GM12878 (cell line): ENCODE measurements around the gene TRMT44. TPM values are rescaled to one million over a fixed set of nuclear protein-coding genes. Genes with fewer than 3 reads are reported as not detected.

ENCODE experiments used
- ATAC-seq: fragments of 200-7000 bp; cut with Tn5 transposase; 3 replicates; pipeline ENCODE4 v1.9.1; 2020; ENCODE audit warnings: mild to moderate bottlenecking, moderate library complexity
- BruUV-seq: library from RNA; stranded (reverse); fragments of 400-500 nt; replicated peaks from 2 replicates; lab custom pipeline; 2021; lab: Mats Ljungman, UMichigan
- CTCF ChIA-PET: fragments of 300-600 bp; sonication (Branson Sonifier 250); formaldehyde crosslinking; extraction: SDS; loops from one replicate; lab custom pipeline; 2021; ENCODE audit warnings: inconsistent platforms; lab: Yijun Ruan, JAX
- POLR2A ChIA-PET: fragments of 350-600 bp; formaldehyde crosslinking; extraction: SDS; loops from one replicate; lab custom pipeline; 2021; ENCODE audit warnings: inconsistent platforms; lab: Charles Lee
- RAD21 ChIA-PET: fragments of 300-600 bp; sonication (Branson Sonifier 250); formaldehyde crosslinking; loops from one replicate; lab custom pipeline; 2023; ENCODE audit warnings: antibody characterized with exemption; ENCODE audit not compliant: unreplicated experiment; lab: Charles Lee
- SMC1A ChIA-PET: fragments of 300-600 bp; sonication (Branson Sonifier 250); formaldehyde crosslinking; loops from one replicate; lab custom pipeline; 2023; ENCODE audit not compliant: unreplicated experiment, uncharacterized antibody; lab: Charles Lee
- DNase-seq: peaks from one replicate; pipeline ENCODE4 v3.0.0-alpha.2; 2011; ENCODE audit warnings: low read depth, low spot score
- FAIRE-seq: peaks from 3 replicates; lab custom pipeline; 2011; peaks lifted over from hg19 to GRCh38; lab: Jason Lieb, UNC
- H2AFZ ChIP-seq: 2 replicates; pipeline ENCODE4 v1.6.0; 2011; ENCODE audit warnings: low read depth, low read length, control low read depth; ENCODE audit not compliant: control insufficient read depth
- H3K27ac ChIP-seq: 2 replicates; pipeline ENCODE4 v1.5.1; 2011; ENCODE audit warnings: control low read depth; ENCODE audit not compliant: control insufficient read depth, insufficient read depth
- H3K27me3 ChIP-seq, 2 experiments: replicated peaks in 1 of 2; 2 replicates each; pipeline versions ENCODE4 v1.6.0 to v1.6.1; 2011; ENCODE audit warnings: low read length in 1 of 2; ENCODE audit not compliant: control insufficient read depth in 2 of 2, insufficient read depth in 2 of 2
- H3K36me3 ChIP-seq, 2 experiments: 2 replicates each; pipeline ENCODE4 v1.5.1; 2011; ENCODE audit warnings: low read length in 1 of 2; ENCODE audit not compliant: control insufficient read depth in 2 of 2, insufficient read depth in 2 of 2
- H3K4me1 ChIP-seq: 2 replicates; pipeline ENCODE4 v1.6.1; 2011; ENCODE audit warnings: mild to moderate bottlenecking, low read length, moderate library complexity, mixed read lengths; ENCODE audit not compliant: control insufficient read depth, insufficient read depth
- H3K4me2 ChIP-seq: 2 replicates; pipeline ENCODE4 v1.6.0; 2011; ENCODE audit warnings: control low read depth; ENCODE audit not compliant: control insufficient read depth, insufficient read depth
- H3K4me3 ChIP-seq: fragments of 200-600 bp; sonication (generic); 2 replicates; pipeline ENCODE4 v1.5.1; 2016
- H3K79me2 ChIP-seq: 2 replicates; pipeline ENCODE4 v1.6.0; 2011; ENCODE audit warnings: low read length; ENCODE audit not compliant: control insufficient read depth, insufficient read depth
- H3K9ac ChIP-seq: 2 replicates; pipeline ENCODE4 v1.8.0; 2011; ENCODE audit warnings: low read length, control low read depth, mixed read lengths; ENCODE audit not compliant: control insufficient read depth, insufficient read depth
- H3K9me3 ChIP-seq: replicated peaks from 3 replicates; pipeline ENCODE4 v1.5.1; 2011; ENCODE audit warnings: mild to moderate bottlenecking, low read length; ENCODE audit not compliant: control insufficient read depth, insufficient read depth
- H4K20me1 ChIP-seq: 2 replicates; pipeline ENCODE4 v1.6.0; 2011; ENCODE audit not compliant: control insufficient read depth, insufficient read depth
- CBX5 ChIP-seq: sonication (generic); IDR thresholded peaks from 2 replicates; pipeline ENCODE4 v1.6.1; 2016; ENCODE audit warnings: low read depth, moderate library complexity, mild to moderate bottlenecking, inconsistent platforms
- CHD1 ChIP-seq: IDR thresholded peaks from 2 replicates; pipeline ENCODE4 v1.6.1; 2012; ENCODE audit warnings: low read depth, low read length, improper control_type of control experiment
- ETV6 ChIP-seq, 2 experiments: fragments of 450-650 bp in 1 of 2; IDR thresholded peaks in 1 of 2; conservative IDR thresholded peaks in 1 of 2; 2 replicates each; pipeline ENCODE4 v1.6.1; 2014; ENCODE audit warnings: antibody characterized with exemption in 1 of 2, borderline replicate concordance in 1 of 2, low read depth in 1 of 2, mild to moderate bottlenecking in 1 of 2, moderate library complexity in 1 of 2
- FOXK2 ChIP-seq: fragments of 450-650 bp; IDR thresholded peaks from 2 replicates; pipeline ENCODE4 v1.6.1; 2017; ENCODE audit warnings: mild to moderate bottlenecking, moderate library complexity
- IKZF2 ChIP-seq, 2 experiments: fragments of 450-650 bp; IDR thresholded peaks; 2 replicates each; pipeline ENCODE4 v1.6.1; 2017; ENCODE audit warnings: mild to moderate bottlenecking in 2 of 2, moderate library complexity in 2 of 2
- NFXL1 ChIP-seq: fragments of 450-650 bp; IDR thresholded peaks from 2 replicates; pipeline ENCODE4 v1.6.1; 2017; ENCODE audit warnings: antibody characterized with exemption, mild to moderate bottlenecking, borderline replicate concordance
- NFYA ChIP-seq: IDR thresholded peaks from 2 replicates; pipeline ENCODE4 v1.6.1; 2011; ENCODE audit warnings: low read depth, mild to moderate bottlenecking, low read length, improper control_type of control experiment, borderline replicate concordance
- RB1 ChIP-seq: fragments of 450-650 bp; formaldehyde crosslinking; IDR thresholded peaks from 2 replicates; pipeline ENCODE4 v1.6.1; 2017; ENCODE audit warnings: mild to moderate bottlenecking, borderline replicate concordance
- RBBP5 ChIP-seq: fragments of 200-600 bp; sonication (generic); conservative IDR thresholded peaks from 2 replicates; pipeline ENCODE4 v1.6.1; 2016
- SMAD5 ChIP-seq: IDR thresholded peaks from 2 replicates; pipeline ENCODE4 v1.6.1; 2016; ENCODE audit warnings: antibody characterized with exemption, low read depth
- SP1 ChIP-seq: IDR thresholded peaks from one replicate; pipeline ENCODE4 v1.6.1; 2011; ENCODE audit warnings: low read depth, low read length
- ZBTB4 ChIP-seq: fragments of 450-650 bp; formaldehyde crosslinking; IDR thresholded peaks from 2 replicates; pipeline ENCODE4 v1.4.0; 2022; ENCODE audit warnings: mild to moderate bottlenecking, moderate library complexity
- ZNF687 ChIP-seq: fragments of 450-650 bp; IDR thresholded peaks from 2 replicates; pipeline ENCODE4 v1.6.1; 2017; ENCODE audit warnings: mild to moderate bottlenecking, moderate library complexity
- ZZZ3 ChIP-seq: IDR thresholded peaks from 2 replicates; pipeline ENCODE4 v1.6.1; 2011; ENCODE audit warnings: low read depth; ENCODE audit not compliant: control insufficient read depth, insufficient read length
- WGBS: methylation state at CpG from one replicate; pipeline ENCODE4 v1.1.6; 2016; ENCODE audit warnings: low lambda C conversion rate; ENCODE audit not compliant: insufficient replicate concordance, insufficient coverage; ENCODE audit errors: missing lambda C conversion rate; 5-methylcytosine and 5-hydroxymethylcytosine counted together
- in situ Hi-C: fragments of 300-500 bp; cut with MboI; formaldehyde crosslinking; loops from 9 replicates; pipeline ENCODE4 v1.14.3; 2018; ENCODE audit warnings: mixed read lengths
- intact Hi-C: fragments of 100-400 bp; cut with micrococcal nuclease; formaldehyde crosslinking; loops from one replicate; pipeline ENCODE4 v1.14.2; 2022; ENCODE audit not compliant: unreplicated experiment
- polyA plus RNA-seq, 11 experiments: library from polyadenylated mRNA; depleted of rRNA in 4 of 11; unstranded in 6 of 11; stranded (reverse) in 5 of 11; fragments of >200 nt; fragmentation: Nextera tagmentation in 4 of 11; fragmentation: Illumina TruSeq in 1 of 11; extraction: Ambion mirVana in 4 of 11; extraction: Trizol in 1 of 11; gene quantifications; 1 replicate in 1 of 11; 2 replicates in 10 of 11; pipeline versions ENCODE4 v1.2.1 to v1.2.3, GENCODE V29; 2011 to 2016; ENCODE audit warnings: inconsistent platforms in 2 of 11, missing spikeins in 2 of 11, low read depth in 1 of 11
- total RNA-seq, 4 experiments: library from RNA; depleted of rRNA in 3 of 4; stranded (reverse); fragments of >200 nt in 3 of 4; fragmentation: Illumina TruSeq in 1 of 4; extraction: Trizol in 1 of 4; gene quantifications; 2 replicates each; pipeline versions ENCODE4 v1.2.1 to v1.2.3, GENCODE V29; 2013 to 2021
- TF ChIP-seq, protein P1 (sequence below): fragments of 450-650 bp; IDR thresholded peaks from 2 replicates; pipeline ENCODE4 v1.6.1; 2017; ENCODE audit warnings: mild to moderate bottlenecking
- TF ChIP-seq, protein P2 (sequence below): fragments of 450-650 bp; IDR thresholded peaks from 2 replicates; pipeline ENCODE4 v1.6.1; 2016; ENCODE audit warnings: mild to moderate bottlenecking

Gene TRMT44
- total and polyA plus RNA-seq, 10 of the 15 experiments (the other 5 are each of a cell fraction or from before 2014, with no cell fraction given): 1.3 to 18.5 (median 10.1) TPM

DNA sequence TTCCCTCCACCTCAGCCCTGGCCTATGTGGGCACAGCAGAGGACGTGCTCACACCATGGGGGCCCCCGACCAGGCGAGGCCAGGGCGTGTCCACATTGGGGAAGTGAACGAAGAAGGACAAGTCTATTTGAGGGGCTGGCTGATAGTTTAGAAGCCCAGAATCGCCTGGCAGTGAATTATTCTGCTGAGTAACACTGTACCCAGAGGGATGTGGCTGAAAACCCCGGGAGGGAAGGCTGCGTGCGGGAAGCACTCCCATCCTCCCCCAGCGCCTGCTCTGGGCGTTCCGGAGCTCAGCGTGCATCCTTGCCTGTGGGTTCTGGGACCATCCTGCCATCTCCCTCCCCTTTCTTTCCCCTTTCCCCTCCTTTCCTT is 66.6 kb downstream of the TRMT44 start:
- Histone ChIP-seq H3K79me2 (no peaks in the 10 kb centered on the region), H3K27me3 (no peaks in the 10 kb centered on the region), H3K9ac (no peak overlapping the region), H2AFZ (no peak overlapping the region), H3K36me3 (no peaks in the 10 kb centered on the region), H3K4me1 (no peaks in the 10 kb centered on the region), H3K9me3 (no peaks in the 10 kb centered on the region; the same call in 2 of the 3 replicates), H3K4me3 (no peak overlapping the region), H4K20me1 (no peaks in the 10 kb centered on the region), H3K4me2 (no peak overlapping the region), H3K27ac (no peak overlapping the region)
- FAIRE-seq (no peak), ATAC-seq (no peak), DNase-seq (no peak)
- in situ Hi-C loops (no loop called here), intact Hi-C loops (no loop called here)
- ChIA-PET SMC1A (no interaction called here), POLR2A (no interaction called here), RAD21 (no interaction called here), CTCF (no interaction called here)
- no TSS peak for BruUV-seq
- 42% methylated on average over 13 of the region's 13 CpGs for WGBS
- TF ChIP-seq RBBP5: no peak
- TF ChIP-seq, protein P1, sequence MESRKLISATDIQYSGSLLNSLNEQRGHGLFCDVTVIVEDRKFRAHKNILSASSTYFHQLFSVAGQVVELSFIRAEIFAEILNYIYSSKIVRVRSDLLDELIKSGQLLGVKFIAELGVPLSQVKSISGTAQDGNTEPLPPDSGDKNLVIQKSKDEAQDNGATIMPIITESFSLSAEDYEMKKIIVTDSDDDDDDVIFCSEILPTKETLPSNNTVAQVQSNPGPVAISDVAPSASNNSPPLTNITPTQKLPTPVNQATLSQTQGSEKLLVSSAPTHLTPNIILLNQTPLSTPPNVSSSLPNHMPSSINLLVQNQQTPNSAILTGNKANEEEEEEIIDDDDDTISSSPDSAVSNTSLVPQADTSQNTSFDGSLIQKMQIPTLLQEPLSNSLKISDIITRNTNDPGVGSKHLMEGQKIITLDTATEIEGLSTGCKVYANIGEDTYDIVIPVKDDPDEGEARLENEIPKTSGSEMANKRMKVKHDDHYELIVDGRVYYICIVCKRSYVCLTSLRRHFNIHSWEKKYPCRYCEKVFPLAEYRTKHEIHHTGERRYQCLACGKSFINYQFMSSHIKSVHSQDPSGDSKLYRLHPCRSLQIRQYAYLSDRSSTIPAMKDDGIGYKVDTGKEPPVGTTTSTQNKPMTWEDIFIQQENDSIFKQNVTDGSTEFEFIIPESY: no peak
- no peak for TF ChIP-seq RB1
- no peak for TF ChIP-seq ZNF687
- no peak for TF ChIP-seq CBX5
- TF ChIP-seq ZBTB4: no peak
- TF ChIP-seq IKZF2 (IDR thresholded peaks at IDR 0.05): no peak
- no peak for TF ChIP-seq ETV6 (conservative IDR thresholded peaks at IDR 0.05 in 1 of 2, IDR thresholded peaks at IDR 0.05 in 1 of 2; ENCODE audit: borderline replicate concordance in 1 of 2, low read depth in 1 of 2)
- TF ChIP-seq, protein P2, sequence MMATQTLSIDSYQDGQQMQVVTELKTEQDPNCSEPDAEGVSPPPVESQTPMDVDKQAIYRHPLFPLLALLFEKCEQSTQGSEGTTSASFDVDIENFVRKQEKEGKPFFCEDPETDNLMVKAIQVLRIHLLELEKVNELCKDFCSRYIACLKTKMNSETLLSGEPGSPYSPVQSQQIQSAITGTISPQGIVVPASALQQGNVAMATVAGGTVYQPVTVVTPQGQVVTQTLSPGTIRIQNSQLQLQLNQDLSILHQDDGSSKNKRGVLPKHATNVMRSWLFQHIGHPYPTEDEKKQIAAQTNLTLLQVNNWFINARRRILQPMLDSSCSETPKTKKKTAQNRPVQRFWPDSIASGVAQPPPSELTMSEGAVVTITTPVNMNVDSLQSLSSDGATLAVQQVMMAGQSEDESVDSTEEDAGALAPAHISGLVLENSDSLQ: no peak
- no peak for TF ChIP-seq SMAD5
- no peak for TF ChIP-seq CHD1
- TF ChIP-seq FOXK2: no peak
- no peak for TF ChIP-seq NFXL1
- no peak for TF ChIP-seq NFYA
- no peak for TF ChIP-seq SP1
- no peak for TF ChIP-seq ZZZ3
